Natural killer cell (primary cell): Measurements from ENCODE around the gene RERE. TPM values are rescaled to one million over a fixed set of nuclear protein-coding genes. Genes with fewer than 3 reads are reported as not detected.

Experiments used
- ATAC-seq, 3 donors: fragments of 150-1000 bp in 2 of 3; fragments of 200-7000 bp in 1 of 3; cut with Tn5 transposase; 1 replicate in 1 of 3; 2 replicates in 2 of 3; pipeline ENCODE4 v1.10.0; 2021; ENCODE audit warnings: mild to moderate bottlenecking in 2 of 3, moderate library complexity in 2 of 3
- DNase-seq, 2 donors: peaks; one replicate each; pipeline versions ENCODE4 v3.0.0 to v3.0.0-alpha.2; 2013 to 2021; ENCODE audit warnings: mixed read lengths in 1 of 2
- H3K27ac ChIP-seq: one replicate; pipeline ENCODE4 v1.5.1; 2013; ENCODE audit warnings: mild to moderate bottlenecking, low read length
- H3K27me3 ChIP-seq: one replicate; pipeline ENCODE4 v1.6.1; 2013; ENCODE audit warnings: low read length; ENCODE audit not compliant: control insufficient read depth, insufficient read depth
- H3K36me3 ChIP-seq: one replicate; pipeline ENCODE4 v1.6.1; 2013; ENCODE audit warnings: low read length; ENCODE audit not compliant: control insufficient read depth, insufficient read depth
- H3K4me1 ChIP-seq: one replicate; pipeline ENCODE4 v1.6.1; 2013; ENCODE audit warnings: low read length; ENCODE audit not compliant: control insufficient read depth, insufficient read depth
- H3K4me3 ChIP-seq: one replicate; pipeline ENCODE4 v1.5.1; 2013; ENCODE audit warnings: low read length
- H3K9me3 ChIP-seq: one replicate; pipeline ENCODE4 v1.6.1; 2013; ENCODE audit warnings: low read length; ENCODE audit not compliant: control insufficient read depth, insufficient read depth
- H3K27ac Mint-ChIP-seq, 2 donors: one replicate each; pipeline ENCODE4 v1.8.0; 2022; ENCODE audit warnings: mild to moderate bottlenecking in 2 of 2, mixed read lengths in 2 of 2, moderate library complexity in 1 of 2
- H3K27me3 Mint-ChIP-seq, 2 donors: one replicate each; pipeline ENCODE4 v1.8.0; 2022; ENCODE audit warnings: low read depth in 2 of 2, mixed read lengths in 2 of 2
- H3K36me3 Mint-ChIP-seq: one replicate; pipeline ENCODE4 v1.8.0; 2022; ENCODE audit warnings: mixed read lengths
- H3K4me1 Mint-ChIP-seq, 2 donors: one replicate each; pipeline ENCODE4 v1.8.0; 2022; ENCODE audit warnings: mixed read lengths in 2 of 2
- H3K4me3 Mint-ChIP-seq: one replicate; pipeline ENCODE4 v1.8.0; 2022; ENCODE audit warnings: mild to moderate bottlenecking, moderate library complexity, mixed read lengths
- H3K9me3 Mint-ChIP-seq, 2 donors: one replicate each; pipeline ENCODE4 v1.8.0; 2022; ENCODE audit warnings: mixed read lengths in 2 of 2
- CTCF ChIP-seq: fragments of 200-600 bp; IDR thresholded peaks from one replicate; pipeline ENCODE4 v1.8.0; 2022; ENCODE audit warnings: antibody characterized with exemption
- WGBS: methylation state at CpG from one replicate; pipeline ENCODE4 v1.1.7; 2013; ENCODE audit warnings: missing lambda C conversion rate; ENCODE audit not compliant: insufficient coverage; 5-methylcytosine and 5-hydroxymethylcytosine counted together
- intact Hi-C: fragments of 100-400 bp; cut with micrococcal nuclease; formaldehyde crosslinking; loops from one replicate; pipeline ENCODE4 v1.14.2; 2022
- total RNA-seq, 4 donors: library from RNA; stranded (reverse); fragments of 120-200 nt in 1 of 4; gene quantifications; one replicate each; pipeline versions ENCODE4 v1.2.3 to v1.2.4, GENCODE V29; 2013 to 2022

RERE gene
- total RNA-seq, 3 donors from 2014 or later (not counting 1 experiment from before 2014, with no cell fraction given) = 67.7 to 76.0 (median 73.0) TPM

DNA sequence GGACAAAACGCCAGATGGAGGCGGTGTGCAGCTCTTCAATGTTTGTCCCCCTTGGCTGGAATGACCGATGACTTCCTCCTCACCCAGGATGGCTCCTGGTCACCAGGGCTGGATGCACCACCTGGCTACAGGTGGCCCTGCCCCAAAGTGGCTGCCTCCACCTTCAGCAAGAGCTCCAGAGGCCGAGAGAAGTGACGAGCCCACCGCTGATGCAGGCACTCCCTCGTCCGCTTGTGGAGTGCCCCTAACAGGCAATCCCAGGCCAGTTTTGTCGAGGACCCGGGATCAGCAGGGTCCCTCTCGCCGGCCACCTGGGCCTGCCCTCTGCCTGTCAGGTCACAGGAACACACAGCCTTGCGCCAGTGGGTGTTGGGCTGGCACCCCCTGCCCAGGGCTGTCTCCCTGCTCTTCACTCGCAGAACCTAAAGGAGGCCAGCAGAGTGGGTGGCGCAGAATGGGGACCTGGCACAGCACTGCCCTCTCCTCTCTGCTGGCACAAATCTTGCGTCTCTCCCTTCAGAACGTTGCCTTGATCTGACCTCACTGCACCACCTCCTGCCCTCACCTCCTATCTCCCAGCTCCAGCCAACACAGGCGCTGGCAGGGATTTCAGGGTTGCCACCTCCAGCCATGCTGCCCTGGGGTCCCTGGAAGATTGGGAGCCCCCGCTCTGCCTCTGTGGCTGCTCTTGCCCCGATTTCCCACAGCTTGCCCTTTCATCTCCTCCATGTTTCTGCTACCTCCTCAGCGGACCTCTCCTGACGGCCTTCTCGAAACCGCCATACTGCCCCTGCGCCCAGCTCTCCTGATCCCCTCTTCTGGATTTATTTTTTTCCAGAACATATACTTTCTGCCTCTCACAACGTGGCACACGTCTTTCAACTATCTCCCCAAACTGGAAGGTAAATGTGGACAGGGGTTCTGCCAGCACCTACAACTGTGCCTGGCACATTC, 460.9 kb downstream of the RERE start:
- DNase-seq = no peak
- no peaks in the 10 kb centered on the region for H3K9me3 ChIP-seq
- no peak overlapping the region for H3K27ac ChIP-seq
- Mint-ChIP-seq H3K4me3 (no peak overlapping the region), H3K36me3 (no peaks in the 10 kb centered on the region), H3K27me3 (no peaks in the 10 kb centered on the region), H3K4me1 (no peaks in the 10 kb centered on the region), H3K9me3 (no peaks in the 10 kb centered on the region), H3K27ac (no peak overlapping the region)
- H3K36me3 ChIP-seq = peaks cover 43% of the 10 kb centered on the region
- intact Hi-C loops = no loop called here
- H3K27me3 ChIP-seq = no peaks in the 10 kb centered on the region
- TF ChIP-seq CTCF = no peak
- ATAC-seq = no peak
- H3K4me3 ChIP-seq = no peak overlapping the region
- WGBS = 97% methylated on average over 27 of the region's 27 CpGs
- no peaks in the 10 kb centered on the region for H3K4me1 ChIP-seq

- Mint-ChIP-seq H3K4me1 (no peaks in the 10 kb centered on the region), H3K9me3 (no peaks in the 10 kb centered on the region), H3K27me3 (no peaks in the 10 kb centered on the region), H3K4me3 (no peak overlapping the region), H3K36me3 (no peaks in the 10 kb centered on the region), H3K27ac (no peak overlapping the region)
- H3K36me3 ChIP-seq = peaks cover 36% of the 10 kb centered on the region
- no peak overlapping the region for H3K4me3 ChIP-seq
- intact Hi-C loops = no loop called here
- no peaks in the 10 kb centered on the region for H3K9me3 ChIP-seq
- H3K27ac ChIP-seq = no peak overlapping the region
- no peak for ATAC-seq
- no peaks in the 10 kb centered on the region for H3K27me3 ChIP-seq
- no peak for TF ChIP-seq CTCF
- WGBS = 95% methylated on average over 21 of the region's 24 CpGs
- no peak for DNase-seq
- H3K4me1 ChIP-seq = no peaks in the 10 kb centered on the region
These were observed 461.8 kb downstream of the RERE start for GRCh38 chr1:8355439-8356255.

DNA sequence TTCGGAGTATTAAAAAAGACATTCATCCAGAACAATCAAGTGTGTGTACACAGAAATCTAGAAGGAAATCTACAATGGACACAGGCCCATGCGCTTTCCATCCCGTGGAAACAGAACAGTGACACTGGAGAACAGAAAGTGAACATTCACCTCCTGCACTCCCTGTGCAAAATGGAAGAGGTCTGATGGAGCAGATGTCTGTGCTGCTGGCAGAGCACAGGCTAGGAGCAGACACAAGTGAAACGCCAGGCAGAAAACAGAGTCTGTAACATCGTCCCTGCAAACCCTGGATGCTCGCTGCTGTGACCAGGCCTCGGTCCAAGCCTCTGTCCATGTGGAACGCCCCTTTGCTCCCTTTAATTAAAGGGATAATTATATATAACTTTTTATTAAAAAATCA, 463.4 kb downstream of the RERE start:
- H3K36me3 ChIP-seq = peaks cover 30% of the 10 kb centered on the region
- TF ChIP-seq CTCF = no peak
- H3K27me3 Mint-ChIP-seq = peaks cover 0 to under 1% of the 10 kb centered on the region in 2 donors
- H3K36me3 Mint-ChIP-seq = no peaks in the 10 kb centered on the region
- H3K4me1 ChIP-seq = no peaks in the 10 kb centered on the region
- no peak for ATAC-seq
- no peak overlapping the region for H3K4me3 ChIP-seq
- H3K9me3 ChIP-seq = no peaks in the 10 kb centered on the region
- DNase-seq = no peak
- H3K4me1 Mint-ChIP-seq = peaks cover under 1 to 1% of the 10 kb centered on the region in 2 donors
- WGBS = 98% methylated on average over 6 of the region's 8 CpGs
- no peak overlapping the region for H3K4me3 Mint-ChIP-seq
- no peaks in the 10 kb centered on the region for H3K27me3 ChIP-seq
- H3K9me3 Mint-ChIP-seq = no peaks in the 10 kb centered on the region
- intact Hi-C loops = no loop called here
- no peak overlapping the region for H3K27ac ChIP-seq
- no peak overlapping the region for H3K27ac Mint-ChIP-seq
